Keratinocyte (primary cell): ENCODE measurements around the gene KAT8. TPM values are rescaled to one million over a fixed set of nuclear protein-coding genes. Genes with fewer than 3 reads are reported as not detected.

Experiments used
- DNase-seq: peaks from one replicate; pipeline ENCODE4 v3.0.0-alpha.2; 2011; ENCODE audit warnings: low read depth, missing footprints, low spot score
- FAIRE-seq: peaks from 2 replicates; lab custom pipeline; 2011; peaks lifted over from hg19 to GRCh38; lab: Jason Lieb, UNC
- H2AFZ ChIP-seq: 2 replicates; pipeline ENCODE4 v1.6.0; 2012; ENCODE audit warnings: low read length, control low read depth, inconsistent platforms; ENCODE audit not compliant: control insufficient read depth
- H3K27ac ChIP-seq: 2 replicates; pipeline ENCODE4 v1.5.1; 2011; ENCODE audit warnings: low read length; ENCODE audit not compliant: control insufficient read depth, insufficient read depth
- H3K27me3 ChIP-seq: 3 replicates; pipeline ENCODE4 v1.6.0; 2011; ENCODE audit warnings: low read length; ENCODE audit not compliant: control insufficient read depth, insufficient read depth; ENCODE audit errors: extremely low read depth
- H3K36me3 ChIP-seq, 2 experiments: 2 replicates in 1 of 2; 3 replicates in 1 of 2; pipeline ENCODE4 v1.5.1; 2011; ENCODE audit warnings: low read length in 2 of 2, mild to moderate bottlenecking in 1 of 2; ENCODE audit not compliant: control insufficient read depth in 2 of 2, insufficient read depth in 2 of 2; ENCODE audit errors: extremely low read depth in 1 of 2
- H3K4me1 ChIP-seq: 3 replicates; pipeline ENCODE4 v1.5.1; 2011; ENCODE audit warnings: low read length; ENCODE audit not compliant: control insufficient read depth, insufficient read depth; ENCODE audit errors: extremely low read depth
- H3K4me2 ChIP-seq: 3 replicates; pipeline ENCODE4 v1.6.0; 2011; ENCODE audit warnings: low read depth, low read length; ENCODE audit not compliant: control insufficient read depth, insufficient read depth; ENCODE audit errors: extremely low read depth
- H3K4me3 ChIP-seq, 3 experiments: fragments of 200-600 bp in 1 of 3; sonication (generic) in 1 of 3; 2 replicates in 2 of 3; 3 replicates in 1 of 3; pipeline ENCODE4 v1.5.1; 2011 to 2016; ENCODE audit warnings: low read length in 3 of 3, mild to moderate bottlenecking in 3 of 3, control low read depth in 2 of 3, inconsistent platforms in 1 of 3, low read depth in 1 of 3, mixed read lengths in 1 of 3, mixed run types in 1 of 3, moderate library complexity in 1 of 3; ENCODE audit not compliant: control insufficient read depth in 2 of 3, insufficient read depth in 2 of 3; ENCODE audit errors: extremely low read depth in 1 of 3
- H3K79me2 ChIP-seq: 2 replicates; pipeline ENCODE4 v1.6.0; 2012; ENCODE audit warnings: low read length; ENCODE audit not compliant: control insufficient read depth, insufficient read depth
- H3K9ac ChIP-seq: 3 replicates; pipeline ENCODE4 v1.6.0; 2011; ENCODE audit warnings: low read length; ENCODE audit not compliant: control insufficient read depth, insufficient read depth; ENCODE audit errors: extremely low read depth
- H3K9me1 ChIP-seq: 3 replicates; pipeline ENCODE4 v1.6.0; 2011; ENCODE audit warnings: low read length; ENCODE audit not compliant: control insufficient read depth, insufficient read depth; ENCODE audit errors: extremely low read depth
- H3K9me3 ChIP-seq: 2 replicates; pipeline ENCODE4 v1.5.1; 2012; ENCODE audit warnings: low read depth, low read length; ENCODE audit not compliant: control insufficient read depth
- H4K20me1 ChIP-seq: 3 replicates; pipeline ENCODE4 v1.6.0; 2011; ENCODE audit warnings: low read length; ENCODE audit not compliant: control insufficient read depth, insufficient read depth; ENCODE audit errors: extremely low read depth
- EZH2 ChIP-seq: IDR thresholded peaks from one replicate; pipeline ENCODE4 v1.6.1; 2012; ENCODE audit warnings: inconsistent platforms, mild to moderate bottlenecking, low read length, moderate library complexity
- dilution Hi-C: fragments of 300-500 bp; cut with MboI; formaldehyde crosslinking; loops from one replicate; pipeline ENCODE4 v1.7.0; 2020; ENCODE audit warnings: low sequenced_read_pairs; ENCODE audit not compliant: extremely low pct_ligation_motif_present
- polyA plus RNA-seq, 5 experiments: library from polyadenylated mRNA; depleted of rRNA in 3 of 5; stranded (reverse) in 3 of 5; stranded (forward) in 1 of 5; unstranded in 1 of 5; fragments of >200 nt; gene quantifications; 1 replicate in 1 of 5; 2 replicates in 3 of 5; 3 replicates in 1 of 5; pipeline versions ENCODE4 v1.2.1 to v1.2.3, GENCODE V29; 2011 to 2012; ENCODE audit warnings: missing spikeins in 2 of 5, low read depth in 1 of 5, low replicate concordance in 1 of 5
- TF ChIP-seq, protein P1 (sequence below), 3 experiments: IDR thresholded peaks in 1 of 3; conservative IDR thresholded peaks in 1 of 3; optimal IDR thresholded peaks in 1 of 3; 2 replicates in 2 of 3; 3 replicates in 1 of 3; pipeline versions ENCODE3 to v1.5.1; 2011; ENCODE audit warnings: low read length in 3 of 3, mild to moderate bottlenecking in 3 of 3, moderate library complexity in 2 of 3, control low read depth in 1 of 3, inconsistent platforms in 1 of 3; ENCODE audit not compliant: insufficient read depth in 2 of 3; ENCODE audit errors: extremely low read depth in 1 of 3

The KAT8 gene
- polyA plus RNA-seq, 1 donor (not counting 4 experiments of a cell fraction or from before 2014, with no cell fraction given) = 26.4 TPM

DNA sequence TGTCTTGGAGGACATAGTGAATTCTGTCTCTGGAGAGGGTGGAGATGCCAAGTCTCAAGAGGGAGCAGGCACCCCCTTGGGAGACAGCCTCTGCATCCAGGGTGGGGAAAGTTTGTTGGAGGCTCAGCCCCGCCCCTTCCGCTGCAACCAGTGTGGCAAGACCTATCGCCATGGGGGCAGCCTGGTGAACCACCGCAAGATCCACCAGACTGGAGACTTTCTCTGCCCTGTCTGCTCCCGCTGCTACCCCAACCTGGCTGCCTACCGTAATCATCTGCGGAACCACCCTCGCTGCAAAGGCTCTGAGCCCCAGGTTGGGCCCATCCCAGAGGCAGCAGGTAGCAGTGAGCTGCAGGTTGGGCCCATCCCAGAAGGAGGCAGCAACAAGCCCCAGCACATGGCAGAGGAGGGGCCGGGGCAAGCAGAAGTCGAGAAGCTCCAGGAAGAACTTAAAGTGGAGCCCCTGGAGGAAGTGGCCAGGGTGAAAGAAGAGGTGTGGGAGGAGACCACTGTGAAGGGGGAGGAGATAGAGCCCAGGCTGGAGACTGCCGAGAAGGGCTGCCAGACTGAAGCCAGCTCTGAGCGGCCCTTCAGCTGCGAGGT is 38.0 kb upstream of the KAT8 start:
- Histone ChIP-seq H3K4me3 (no peak overlapping the region), H3K27me3 (no peaks in the 10 kb centered on the region), H4K20me1 (no peaks in the 10 kb centered on the region), H3K4me2 (no peak overlapping the region), H3K4me1 (no peaks in the 10 kb centered on the region), H3K9ac (no peak overlapping the region), H3K27ac (no peak overlapping the region), H3K9me3 (no peaks in the 10 kb centered on the region), H3K79me2 (peaks cover 60% of the 10 kb centered on the region), H3K9me1 (no peaks in the 10 kb centered on the region), H3K36me3 (peaks cover 21 to 30% of the 10 kb centered on the region in 2 experiments), H2AFZ (no peak overlapping the region)
- DNase-seq (no peak), FAIRE-seq (no peak)
- dilution Hi-C loops = no loop called here
- TF ChIP-seq EZH2 = no peak
- TF ChIP-seq, protein P1, sequence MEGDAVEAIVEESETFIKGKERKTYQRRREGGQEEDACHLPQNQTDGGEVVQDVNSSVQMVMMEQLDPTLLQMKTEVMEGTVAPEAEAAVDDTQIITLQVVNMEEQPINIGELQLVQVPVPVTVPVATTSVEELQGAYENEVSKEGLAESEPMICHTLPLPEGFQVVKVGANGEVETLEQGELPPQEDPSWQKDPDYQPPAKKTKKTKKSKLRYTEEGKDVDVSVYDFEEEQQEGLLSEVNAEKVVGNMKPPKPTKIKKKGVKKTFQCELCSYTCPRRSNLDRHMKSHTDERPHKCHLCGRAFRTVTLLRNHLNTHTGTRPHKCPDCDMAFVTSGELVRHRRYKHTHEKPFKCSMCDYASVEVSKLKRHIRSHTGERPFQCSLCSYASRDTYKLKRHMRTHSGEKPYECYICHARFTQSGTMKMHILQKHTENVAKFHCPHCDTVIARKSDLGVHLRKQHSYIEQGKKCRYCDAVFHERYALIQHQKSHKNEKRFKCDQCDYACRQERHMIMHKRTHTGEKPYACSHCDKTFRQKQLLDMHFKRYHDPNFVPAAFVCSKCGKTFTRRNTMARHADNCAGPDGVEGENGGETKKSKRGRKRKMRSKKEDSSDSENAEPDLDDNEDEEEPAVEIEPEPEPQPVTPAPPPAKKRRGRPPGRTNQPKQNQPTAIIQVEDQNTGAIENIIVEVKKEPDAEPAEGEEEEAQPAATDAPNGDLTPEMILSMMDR (optimal IDR thresholded peaks at IDR 0.05 in 1 of 3, IDR thresholded peaks at IDR 0.05 in 1 of 3, conservative IDR thresholded peaks at IDR 0.05 in 1 of 3; ENCODE audit: extremely low read depth in 1 of 3, insufficient read depth in 2 of 3, low read length in 3 of 3) = no peak

DNA sequence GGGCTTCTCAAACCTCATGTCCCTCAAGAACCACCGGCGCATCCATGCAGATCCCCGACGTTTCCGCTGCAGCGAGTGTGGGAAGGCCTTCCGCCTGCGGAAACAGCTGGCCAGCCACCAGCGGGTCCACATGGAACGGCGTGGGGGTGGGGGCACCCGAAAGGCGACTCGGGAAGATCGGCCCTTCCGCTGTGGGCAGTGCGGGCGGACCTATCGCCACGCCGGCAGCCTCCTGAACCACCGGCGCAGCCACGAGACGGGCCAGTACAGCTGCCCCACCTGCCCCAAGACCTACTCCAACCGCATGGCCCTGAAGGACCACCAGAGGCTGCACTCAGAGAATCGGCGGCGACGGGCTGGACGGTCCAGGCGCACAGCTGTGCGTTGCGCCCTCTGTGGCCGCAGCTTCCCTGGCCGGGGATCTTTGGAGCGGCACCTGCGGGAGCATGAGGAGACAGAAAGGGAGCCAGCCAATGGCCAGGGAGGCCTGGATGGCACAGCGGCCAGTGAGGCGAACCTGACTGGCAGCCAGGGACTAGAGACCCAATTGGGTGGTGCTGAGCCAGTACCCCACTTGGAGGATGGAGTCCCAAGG is 37.3 kb upstream of the KAT8 start:
- no peak overlapping the region for H3K4me2 ChIP-seq
- no peaks in the 10 kb centered on the region for H3K9me1 ChIP-seq
- no peak overlapping the region for H2AFZ ChIP-seq
- DNase-seq (no peak), FAIRE-seq (no peak)
- TF ChIP-seq EZH2 = no peak
- TF ChIP-seq, protein P1 (optimal IDR thresholded peaks at IDR 0.05 in 1 of 3, IDR thresholded peaks at IDR 0.05 in 1 of 3, conservative IDR thresholded peaks at IDR 0.05 in 1 of 3; ENCODE audit: extremely low read depth in 1 of 3, insufficient read depth in 2 of 3, low read length in 3 of 3) = no peak
- no peaks in the 10 kb centered on the region for H3K27me3 ChIP-seq
- H3K36me3 ChIP-seq = peaks cover 22 to 30% of the 10 kb centered on the region in 2 experiments
- H3K27ac ChIP-seq = no peak overlapping the region
- H3K4me1 ChIP-seq = peaks cover 2% of the 10 kb centered on the region
- H3K9ac ChIP-seq = no peak overlapping the region
- H3K4me3 ChIP-seq = no peak overlapping the region
- H4K20me1 ChIP-seq = no peaks in the 10 kb centered on the region
- dilution Hi-C loops = no loop called here
- peaks cover 53% of the 10 kb centered on the region for H3K79me2 ChIP-seq
- no peaks in the 10 kb centered on the region for H3K9me3 ChIP-seq
